OCI-LY7 (cell line): ENCODE data around the gene OOSP4A. TPM values are rescaled to one million over a fixed set of nuclear protein-coding genes. Genes with fewer than 3 reads are reported as not detected.

ENCODE experiments used
- BruUV-seq: library from RNA; stranded (reverse); fragments of 400-500 nt; replicated peaks from 2 replicates; lab custom pipeline; 2021; lab: Mats Ljungman, UMichigan
- CTCF ChIA-PET: fragments of 300-600 bp; sonication (Branson Sonifier 250); formaldehyde crosslinking; loops from one replicate; lab custom pipeline; 2022; ENCODE audit warnings: antibody characterized with exemption; ENCODE audit not compliant: unreplicated experiment; lab: Charles Lee
- POLR2A ChIA-PET: fragments of 300-600 bp; sonication (Branson Sonifier 250); formaldehyde crosslinking; loops from one replicate; lab custom pipeline; 2022; ENCODE audit warnings: antibody characterized with exemption; lab: Charles Lee
- DNase-seq: peaks from one replicate; pipeline ENCODE4 v3.0.0-alpha.2; 2015; ENCODE audit warnings: low spot score
- H2AFZ ChIP-seq: fragments of 200-600 bp; sonication (generic), shearing (Covaris generic); 2 replicates; pipeline ENCODE4 v1.6.1; 2014; ENCODE audit warnings: mild to moderate bottlenecking, antibody characterized with exemption, low read length, moderate library complexity
- H3K27ac ChIP-seq: fragments of 200-600 bp; sonication (generic); 2 replicates; pipeline ENCODE4 v1.5.1; 2014; ENCODE audit warnings: mixed run types, low read depth, mild to moderate bottlenecking, moderate library complexity, low read length, inconsistent platforms; ENCODE audit not compliant: poor library complexity, severe bottlenecking
- H3K36me3 ChIP-seq: fragments of 200-600 bp; sonication (generic); 2 replicates; pipeline ENCODE4 v1.6.1; 2014; ENCODE audit warnings: mild to moderate bottlenecking, antibody characterized with exemption, low read length, moderate library complexity, mixed read lengths; ENCODE audit not compliant: insufficient read depth
- H3K4me1 ChIP-seq: fragments of 200-600 bp; sonication (generic); 2 replicates; pipeline ENCODE4 v1.5.1; 2014; ENCODE audit warnings: mild to moderate bottlenecking, low read length; ENCODE audit not compliant: insufficient read depth, poor library complexity, severe bottlenecking
- H3K4me2 ChIP-seq: fragments of 200-600 bp; sonication (generic); 2 replicates; pipeline ENCODE4 v1.6.1; 2014; ENCODE audit warnings: mild to moderate bottlenecking, low read length
- H3K4me3 ChIP-seq: fragments of 200-600 bp; sonication (generic); 2 replicates; pipeline ENCODE4 v1.5.1; 2014; ENCODE audit warnings: mild to moderate bottlenecking, low read depth, low read length; ENCODE audit not compliant: poor library complexity, severe bottlenecking
- H3K79me2 ChIP-seq: fragments of 200-600 bp; sonication (generic); 2 replicates; pipeline ENCODE4 v1.6.1; 2016; ENCODE audit warnings: low read depth, mild to moderate bottlenecking, low read length, moderate library complexity, mixed read lengths; ENCODE audit not compliant: insufficient read depth
- H3K9me2 ChIP-seq: fragments of 200-600 bp; sonication (generic); 2 replicates; pipeline ENCODE4 v1.6.1; 2016; ENCODE audit warnings: mild to moderate bottlenecking, low read length, mixed read lengths; ENCODE audit not compliant: insufficient read depth
- H3K9me3 ChIP-seq: fragments of 200-600 bp; sonication (generic); 2 replicates; pipeline ENCODE4 v1.6.1; 2014; ENCODE audit warnings: mild to moderate bottlenecking, mixed run types, low read length, mixed read lengths
- H4K20me1 ChIP-seq: fragments of 200-600 bp; sonication (generic); 2 replicates; pipeline ENCODE4 v1.6.1; 2014; ENCODE audit warnings: mild to moderate bottlenecking, antibody characterized with exemption, low read length, moderate library complexity, mixed read lengths; ENCODE audit not compliant: insufficient read depth
- CTCF ChIP-seq: fragments of 200-600 bp; sonication (generic); conservative IDR thresholded peaks from 2 replicates; pipeline ENCODE4 v1.5.1; 2014; ENCODE audit warnings: mild to moderate bottlenecking, antibody characterized with exemption, low read length, moderate library complexity, mixed read lengths
- EZH2phosphoT487 ChIP-seq: fragments of 200-600 bp; sonication (generic); IDR thresholded peaks from 2 replicates; pipeline ENCODE4 v1.6.1; 2018; ENCODE audit warnings: low read depth, borderline replicate concordance, mild to moderate bottlenecking, mixed run types, antibody characterized with exemption, low read length, moderate library complexity, mixed read lengths
- intact Hi-C: fragments of 100-400 bp; cut with micrococcal nuclease; formaldehyde crosslinking; loops from one replicate; pipeline ENCODE4 v1.10.0; 2022; ENCODE audit not compliant: unreplicated experiment
- total RNA-seq, 2 experiments: library from RNA; depleted of rRNA in 1 of 2; stranded (reverse); fragments of >200 nt in 1 of 2; shearing (Covaris generic) in 1 of 2; gene quantifications; 2 replicates each; pipeline ENCODE4 v1.2.3, GENCODE V29; 2014 to 2022

OOSP4A gene
- total RNA-seq, 2 experiments from 2014 or later = not detected

DNA sequence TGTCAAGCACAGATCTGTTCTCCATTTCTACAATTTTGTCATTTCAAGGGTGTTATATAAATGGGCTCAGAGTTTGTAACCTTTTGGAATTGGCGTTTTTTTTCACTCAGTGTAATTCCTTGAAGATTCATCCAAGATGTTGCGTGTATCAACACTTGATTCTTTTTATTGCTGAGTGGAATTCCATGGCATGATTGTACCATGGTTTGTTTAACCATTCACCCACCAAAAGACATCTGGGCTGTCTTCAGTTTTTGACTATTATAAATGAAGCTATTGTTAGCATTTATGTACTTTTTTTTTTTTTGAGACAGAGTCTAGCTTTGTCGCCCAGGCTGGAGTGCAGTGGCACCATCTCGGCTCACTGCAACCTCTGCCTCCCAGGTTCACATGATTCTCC is 22.7 kb upstream of the OOSP4A start:
- CTCF ChIA-PET = no interaction called here
- Histone ChIP-seq H3K4me3 (no peak overlapping the region), H4K20me1 (no peaks in the 10 kb centered on the region), H3K27ac (no peak overlapping the region), H3K79me2 (no peaks in the 10 kb centered on the region), H3K9me3 (no peaks in the 10 kb centered on the region), H2AFZ (no peak overlapping the region), H3K36me3 (no peaks in the 10 kb centered on the region), H3K4me2 (no peak overlapping the region), H3K4me1 (no peaks in the 10 kb centered on the region), H3K9me2 (no peaks in the 10 kb centered on the region)
- BruUV-seq = no TSS peak
- POLR2A ChIA-PET = interaction anchor here (0.8 kb wide), 1 partner anchor 8 kb away, joined by 3 read pairs; no protein-coding TSS in a partner anchor
- TF ChIP-seq EZH2phosphoT487 (no peak), CTCF (no peak)
- DNase-seq = no peak
- intact Hi-C loops = no loop called here

DNA sequence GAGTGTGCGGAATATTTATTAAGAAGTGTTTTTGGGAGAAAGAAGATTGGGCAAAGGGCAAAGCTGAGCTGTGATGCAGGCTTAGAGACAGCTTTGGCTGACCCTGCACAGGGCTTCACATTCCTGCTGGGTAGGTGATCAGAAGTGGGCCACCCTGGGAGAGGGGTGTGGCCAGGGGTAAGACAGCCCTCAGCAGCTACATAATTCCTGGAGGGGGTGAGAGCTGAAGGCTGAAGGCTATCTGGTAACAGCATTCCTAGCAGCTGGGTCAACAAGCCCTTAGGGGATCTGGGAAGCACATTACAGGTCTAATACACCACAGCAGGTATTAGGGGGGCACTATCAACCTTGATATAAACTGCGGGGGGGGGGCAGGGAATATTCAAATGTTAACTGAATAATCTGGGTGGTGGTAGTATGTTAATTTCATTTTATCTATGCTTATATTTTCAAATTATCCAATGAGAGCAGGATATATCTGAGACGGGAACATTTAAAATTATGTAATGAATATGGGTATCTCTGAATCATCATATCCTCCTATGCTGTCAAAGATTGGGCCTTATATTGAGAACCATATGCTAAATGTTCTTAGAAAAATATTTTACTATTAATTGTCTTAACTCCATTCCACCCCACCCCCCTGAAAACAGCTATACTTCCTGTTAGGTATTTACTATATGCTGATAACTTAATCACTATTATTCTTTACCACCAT is 19.7 kb upstream of the OOSP4A start:
- intact Hi-C loops = no loop called here
- no peak overlapping the region for H3K4me3 ChIP-seq
- no peak for TF ChIP-seq EZH2phosphoT487
- TF ChIP-seq CTCF = no peak
- BruUV-seq = no TSS peak
- no peak overlapping the region for H2AFZ ChIP-seq
- no peaks in the 10 kb centered on the region for H3K79me2 ChIP-seq
- no peaks in the 10 kb centered on the region for H3K9me3 ChIP-seq
- no peak for DNase-seq
- no peaks in the 10 kb centered on the region for H4K20me1 ChIP-seq
- H3K27ac ChIP-seq = no peak overlapping the region
- H3K36me3 ChIP-seq = no peaks in the 10 kb centered on the region
- CTCF ChIA-PET = no interaction called here
- POLR2A ChIA-PET = interaction anchor here (1.2 kb wide), 1 partner anchor 9 kb away, joined by 3 read pairs; no protein-coding TSS in a partner anchor
- H3K9me2 ChIP-seq = no peaks in the 10 kb centered on the region
- H3K4me1 ChIP-seq = no peaks in the 10 kb centered on the region
- H3K4me2 ChIP-seq = no peak overlapping the region

- DNase-seq = no peak
- Histone ChIP-seq H3K79me2 (no peaks in the 10 kb centered on the region), H3K4me1 (no peaks in the 10 kb centered on the region), H3K36me3 (no peaks in the 10 kb centered on the region), H3K9me2 (no peaks in the 10 kb centered on the region), H3K4me2 (no peak overlapping the region), H3K4me3 (no peak overlapping the region), H2AFZ (no peak overlapping the region), H3K27ac (no peak overlapping the region), H3K9me3 (no peaks in the 10 kb centered on the region), H4K20me1 (no peaks in the 10 kb centered on the region)
- no TSS peak for BruUV-seq
- POLR2A ChIA-PET = interaction anchor here (1.2 kb wide), 1 partner anchor 9 kb away, joined by 3 read pairs; no protein-coding TSS in a partner anchor
- no peak for TF ChIP-seq EZH2phosphoT487
- no peak for TF ChIP-seq CTCF
- intact Hi-C loops = no loop called here
- CTCF ChIA-PET = no interaction called here
These were observed 19.1 kb upstream of the OOSP4A start for GRCh38 chr11:59944720-59945119.
